A375 (cell line): ENCODE results near the gene B4GALNT3. TPM values are rescaled to one million over a fixed set of nuclear protein-coding genes. Genes with fewer than 3 reads are reported as not detected.

Experiments
- small RNA-seq: library from RNA; depleted of rRNA; stranded (forward); fragments of <200 nt; gene quantifications from one replicate; pipeline ENCODE3, GENCODE V24; 2014
- total RNA-seq: library from RNA; depleted of rRNA; stranded (reverse); fragments of >200 nt; shearing (Covaris generic); gene quantifications from 2 replicates; pipeline ENCODE4 v1.2.3, GENCODE V29; 2014; rRNA removed

The B4GALNT3 gene
- 2.2 and 2.3 TPM in 2 replicates for total RNA-seq

DNA sequence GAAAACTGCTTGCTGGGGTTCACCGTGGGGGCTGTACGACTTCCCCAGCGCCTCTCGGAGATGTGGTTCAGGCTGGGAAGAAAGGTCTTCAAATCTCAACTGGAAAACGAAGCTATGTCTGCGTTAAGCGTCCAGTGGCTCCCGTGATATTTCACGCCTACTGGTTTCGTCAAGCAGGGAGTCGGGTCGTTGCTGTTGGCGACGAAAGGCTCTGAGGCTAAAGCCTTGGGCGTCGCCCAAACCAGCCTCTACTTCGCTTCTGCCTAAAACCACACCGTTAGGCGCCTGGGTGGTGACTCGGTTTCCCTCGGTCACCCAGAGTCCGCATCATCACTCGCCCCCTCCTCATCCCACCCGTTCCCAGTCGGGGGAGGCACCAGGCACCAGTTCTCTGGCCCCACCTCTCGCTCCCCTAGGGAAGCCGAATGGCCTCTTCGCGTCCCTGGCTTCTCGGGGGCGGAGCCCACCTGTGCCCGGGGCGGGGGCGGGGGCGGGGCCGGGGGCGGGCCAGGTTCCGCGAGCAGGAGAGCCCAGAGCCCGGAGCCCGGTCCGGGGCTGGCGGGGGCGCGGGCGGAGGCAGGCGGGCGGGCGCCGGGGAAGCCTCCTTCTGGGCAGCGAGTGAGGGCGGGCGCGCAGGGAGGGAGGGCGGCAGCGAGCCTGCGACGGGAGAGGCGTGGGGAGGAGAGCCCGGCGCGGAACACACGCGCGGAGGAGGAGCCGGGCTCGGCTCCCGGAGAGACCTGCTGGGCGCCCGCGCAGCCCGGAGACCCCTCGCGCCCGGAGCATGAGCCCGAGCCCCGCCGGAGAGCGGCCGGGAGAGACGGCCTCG is at the start of gene B4GALNT3:
Gene B4GALNT3 (plus strand): TSS at position 510 of the 829 bp plus-strand sequence. CDS start 438 bp downstream, outside the sequence.

Small RNAs within 50 kb of the gene (small RNA-seq; reads per million reads assigned to genes)
- gene RNU7-103P: not detected

Other genes starting within 250 kb of the B4GALNT3 start
- gene SLC6A12, start 245.8 kb upstream of the B4GALNT3 start, total RNA-seq: 0.04 and 0.85 TPM in 2 replicates
- 0.15 TPM in 1 of 2 replicates, not detected in the other for gene SLC6A13, start 197.1 kb upstream of the B4GALNT3 start, total RNA-seq
- 42.7 and 46.9 TPM in 2 replicates for gene KDM5A, start 70.6 kb upstream of the B4GALNT3 start, total RNA-seq
- 30.3 and 35.3 TPM in 2 replicates for gene CCDC77, start 58.3 kb upstream of the B4GALNT3 start, total RNA-seq
- 0.23 and 0.72 TPM in 2 replicates for gene NINJ2, start 203.5 kb downstream of the B4GALNT3 start, total RNA-seq